ENCODE data around the gene TRIM17. TPM values are rescaled to one million over a fixed set of nuclear protein-coding genes. Genes with fewer than 3 reads are reported as not detected.

The TRIM17 gene
- polyA plus RNA-seq, 1 of the 3 experiments (the other 2 are of a cell fraction): 1.6 TPM

DNA sequence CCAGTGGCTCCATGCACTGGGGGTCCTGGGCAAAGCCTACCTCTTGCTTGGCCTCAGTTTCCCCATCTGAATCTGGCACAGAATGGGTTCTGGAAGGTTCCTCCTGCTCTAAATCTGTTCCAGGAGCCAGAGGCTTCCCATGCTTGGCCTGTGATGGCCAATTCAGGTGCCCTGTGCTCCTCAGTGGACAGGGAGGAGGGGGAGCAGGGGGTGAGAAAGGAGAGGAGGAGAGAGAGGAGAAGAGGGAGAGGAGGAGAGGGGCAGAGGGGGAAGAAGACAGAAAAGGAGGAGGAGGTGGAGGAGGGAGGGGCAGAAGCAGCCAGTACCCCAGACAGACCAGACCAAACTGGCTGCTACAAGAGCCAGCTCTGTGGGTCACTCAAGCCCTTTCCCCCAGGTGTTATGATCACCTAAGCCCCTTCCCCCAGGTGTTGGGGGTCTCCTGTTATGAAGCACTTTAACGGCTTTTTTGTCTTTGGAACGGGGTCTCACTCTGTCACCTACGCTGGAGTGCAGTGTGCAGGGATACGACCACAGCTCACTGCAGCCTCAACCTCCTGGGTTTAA lies 53.7 kb downstream of the TRIM17 start:
- no peak for DNase-seq
- POLR2A ChIA-PET: interaction anchor here (1.6 kb wide), 1 partner anchor 56 kb away, joined by 4 read pairs; no protein-coding TSS in a partner anchor
- no peaks in the 10 kb centered on the region for H3K36me3 ChIP-seq (replicated peaks in 1 of 2; ENCODE audit: control insufficient read depth in 1 of 2, insufficient read depth in 2 of 2, low read length in 1 of 2)
- H2AFZ ChIP-seq (ENCODE audit: low read depth): no peak overlapping the region
- no peaks in the 10 kb centered on the region for H4K20me1 ChIP-seq (ENCODE audit: insufficient read depth)
- WGBS (ENCODE audit: low lambda C conversion rate): 72% methylated on average over 4 of the region's 4 CpGs
- H3K27me3 ChIP-seq (ENCODE audit: insufficient read depth): no peaks in the 10 kb centered on the region
- no peak overlapping the region for H3K4me2 ChIP-seq
- H3K9me2 ChIP-seq: no peaks in the 10 kb centered on the region
- no peak overlapping the region for H3K9ac ChIP-seq
- no peaks in the 10 kb centered on the region for H3K79me2 ChIP-seq (ENCODE audit: insufficient read depth)
- CTCF ChIA-PET: no interaction called here
- no peak overlapping the region for H3K27ac ChIP-seq (ENCODE audit: low read depth in 2 of 2, low read length in 1 of 2)
- H3K4me1 ChIP-seq (ENCODE audit: control insufficient read depth in 1 of 2, insufficient read depth in 2 of 2, low read depth in 1 of 2, low read length in 1 of 2): peaks cover 0 to 3% of the 10 kb centered on the region in 2 experiments; a peak in 1 of 4 replicates
- H3F3A ChIP-seq (replicated peaks; ENCODE audit: insufficient read depth): no peaks in the 10 kb centered on the region
- H3K9me3 ChIP-seq: no peaks in the 10 kb centered on the region
- H3K4me3 ChIP-seq (ENCODE audit: low read depth in 2 of 2, low read length in 1 of 2): no peak overlapping the region
- TF ChIP-seq EZH2phosphoT487 (IDR thresholded peaks at IDR 0.05; ENCODE audit: borderline replicate concordance, low read depth) (no peak), NFIC (IDR thresholded peaks at IDR 0.05; ENCODE audit: borderline replicate concordance) (no peak), GABPA (IDR thresholded peaks at IDR 0.05; ENCODE audit: low read depth) (no peak), POLR2AphosphoS5 (IDR thresholded peaks at IDR 0.05; ENCODE audit: low read depth, low read length) (no peak), CHD2 (IDR thresholded peaks at IDR 0.05; ENCODE audit: low read length, partially characterized antibody) (no peak), RCOR1 (IDR thresholded peaks at IDR 0.05; ENCODE audit: low read length) (no peak), GATA2 (CRISPR knock-in tag; IDR thresholded peaks at IDR 0.05) (no peak), FOXM1 (IDR thresholded peaks at IDR 0.05; ENCODE audit: low read depth) (no peak), SIN3A (IDR thresholded peaks at IDR 0.05; ENCODE audit: borderline replicate concordance, low read depth, low read length) (no peak), MEF2A (IDR thresholded peaks at IDR 0.05; ENCODE audit: borderline replicate concordance, low read depth) (no peak), ELF1 (IDR thresholded peaks at IDR 0.05) (no peak), EP300 (IDR thresholded peaks at IDR 0.05; ENCODE audit: borderline replicate concordance in 1 of 2, low read depth in 1 of 2, low read length in 1 of 2) (no peak), FOSL2 (IDR thresholded peaks at IDR 0.05; ENCODE audit: borderline replicate concordance, low read depth) (no peak), YY1 (IDR thresholded peaks at IDR 0.05; ENCODE audit: low read depth) (no peak), RAD21 (IDR thresholded peaks at IDR 0.05; ENCODE audit: low read length) (no peak)

DNA sequence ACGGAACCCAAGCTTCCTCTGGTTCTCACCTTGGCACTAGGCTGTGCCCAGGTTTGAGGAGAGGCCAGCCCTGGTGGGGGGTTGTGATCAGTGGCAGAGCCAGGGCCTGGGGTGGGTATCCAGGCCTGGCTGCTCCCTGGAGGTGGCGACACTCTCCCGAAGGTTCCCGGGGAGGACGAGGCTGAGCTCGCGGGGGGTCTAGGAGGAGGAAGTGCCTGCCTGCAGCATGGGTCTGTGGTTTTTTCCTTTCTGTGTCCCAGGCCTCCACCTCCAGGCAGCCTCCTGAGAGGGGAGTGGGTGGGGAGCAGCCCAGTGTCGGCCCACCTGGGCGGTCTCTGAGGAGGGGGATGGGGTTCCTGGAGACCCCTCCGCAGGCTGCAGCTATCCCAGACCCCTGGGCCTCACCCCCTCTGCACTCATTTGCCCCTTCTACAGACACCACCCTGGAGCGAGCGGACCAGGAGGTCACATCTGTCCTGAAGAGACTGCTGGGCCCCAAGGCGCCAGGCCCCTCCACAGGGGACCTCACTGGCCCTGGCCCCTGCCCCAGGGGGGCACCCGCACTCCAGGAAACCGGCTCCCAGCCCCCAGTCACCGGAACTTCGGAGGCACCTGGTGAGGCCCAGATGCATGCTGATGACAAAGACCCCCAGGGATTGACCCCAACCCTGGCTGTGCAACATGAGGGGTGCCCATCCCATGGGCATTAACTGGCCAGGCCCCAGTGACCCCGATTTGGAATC lies 54.3 kb downstream of the TRIM17 start:
- no peaks in the 10 kb centered on the region for H4K20me1 ChIP-seq (ENCODE audit: insufficient read depth)
- no peak overlapping the region for H3K9ac ChIP-seq
- no peak for DNase-seq
- H3K9me2 ChIP-seq: no peaks in the 10 kb centered on the region
- no peak overlapping the region for H3K27ac ChIP-seq (ENCODE audit: low read depth in 2 of 2, low read length in 1 of 2)
- TF ChIP-seq, protein P1, sequence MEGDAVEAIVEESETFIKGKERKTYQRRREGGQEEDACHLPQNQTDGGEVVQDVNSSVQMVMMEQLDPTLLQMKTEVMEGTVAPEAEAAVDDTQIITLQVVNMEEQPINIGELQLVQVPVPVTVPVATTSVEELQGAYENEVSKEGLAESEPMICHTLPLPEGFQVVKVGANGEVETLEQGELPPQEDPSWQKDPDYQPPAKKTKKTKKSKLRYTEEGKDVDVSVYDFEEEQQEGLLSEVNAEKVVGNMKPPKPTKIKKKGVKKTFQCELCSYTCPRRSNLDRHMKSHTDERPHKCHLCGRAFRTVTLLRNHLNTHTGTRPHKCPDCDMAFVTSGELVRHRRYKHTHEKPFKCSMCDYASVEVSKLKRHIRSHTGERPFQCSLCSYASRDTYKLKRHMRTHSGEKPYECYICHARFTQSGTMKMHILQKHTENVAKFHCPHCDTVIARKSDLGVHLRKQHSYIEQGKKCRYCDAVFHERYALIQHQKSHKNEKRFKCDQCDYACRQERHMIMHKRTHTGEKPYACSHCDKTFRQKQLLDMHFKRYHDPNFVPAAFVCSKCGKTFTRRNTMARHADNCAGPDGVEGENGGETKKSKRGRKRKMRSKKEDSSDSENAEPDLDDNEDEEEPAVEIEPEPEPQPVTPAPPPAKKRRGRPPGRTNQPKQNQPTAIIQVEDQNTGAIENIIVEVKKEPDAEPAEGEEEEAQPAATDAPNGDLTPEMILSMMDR (IDR thresholded peaks at IDR 0.05): no peak
- no peak for TF ChIP-seq TCF12 (IDR thresholded peaks at IDR 0.05)
- CTCF ChIA-PET: interaction anchor here (1.0 kb wide), 1 partner anchor 17 kb away, joined by 3 read pairs; no protein-coding TSS in a partner anchor
- H3K9me3 ChIP-seq: no peaks in the 10 kb centered on the region
- no peaks in the 10 kb centered on the region for H3F3A ChIP-seq (replicated peaks; ENCODE audit: insufficient read depth)
- H3K4me2 ChIP-seq: no peak overlapping the region
- H3K79me2 ChIP-seq (ENCODE audit: insufficient read depth): no peaks in the 10 kb centered on the region
- H3K27me3 ChIP-seq (ENCODE audit: insufficient read depth): no peaks in the 10 kb centered on the region
- no peaks in the 10 kb centered on the region for H3K36me3 ChIP-seq (replicated peaks in 1 of 2; ENCODE audit: control insufficient read depth in 1 of 2, insufficient read depth in 2 of 2, low read length in 1 of 2)
- no peak overlapping the region for H3K4me3 ChIP-seq (ENCODE audit: low read depth in 2 of 2, low read length in 1 of 2)
- WGBS (ENCODE audit: low lambda C conversion rate): 48% methylated on average over 8 of the region's 18 CpGs
- no peak overlapping the region for H2AFZ ChIP-seq (ENCODE audit: low read depth)
- POLR2A ChIA-PET: interaction anchor here (1.6 kb wide), 1 partner anchor 55 kb away, joined by 4 read pairs; no protein-coding TSS in a partner anchor
- H3K4me1 ChIP-seq (ENCODE audit: control insufficient read depth in 1 of 2, insufficient read depth in 2 of 2, low read depth in 1 of 2, low read length in 1 of 2): peaks cover 0 to 3% of the 10 kb centered on the region in 2 experiments; a peak in 1 of 4 replicates
